ENCODE measurements around the gene VPS35. TPM values are rescaled to one million over a fixed set of nuclear protein-coding genes. Genes with fewer than 3 reads are reported as not detected.

Gene VPS35
- total and polyA plus RNA-seq, 3 experiments from 2014 or later, result 69.2 to 89.8 (median 89.0) TPM

DNA sequence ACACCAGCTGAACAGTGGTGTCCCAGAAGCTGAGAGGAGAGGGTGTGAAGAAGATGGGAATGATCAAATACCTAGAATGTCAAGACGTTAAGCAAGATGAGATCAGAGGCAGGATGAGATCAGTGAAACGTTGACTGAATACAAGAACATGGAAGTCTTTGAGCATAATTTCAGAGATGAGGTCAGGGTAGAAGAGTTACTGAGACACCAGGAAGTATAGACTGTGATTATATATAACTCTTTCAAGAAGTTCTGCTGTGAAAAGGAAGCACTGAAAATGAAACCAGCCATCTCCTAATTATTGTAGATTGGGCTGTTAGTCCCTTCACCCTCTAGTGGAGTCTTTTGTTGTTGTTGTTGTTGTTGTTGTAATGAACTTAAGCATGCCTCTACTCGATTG, 76.9 kb downstream of the VPS35 start:
- Histone ChIP-seq H3K27ac (ENCODE audit: low read depth, low read length) (no peak overlapping the region), H3K36me3 (ENCODE audit: insufficient read depth, low read length) (no peaks in the 10 kb centered on the region), H3K9me3 (ENCODE audit: low read length) (no peaks in the 10 kb centered on the region), H3K27me3 (ENCODE audit: insufficient read depth, low read length, poor library complexity, severe bottlenecking) (no peaks in the 10 kb centered on the region), H3K4me3 (ENCODE audit: low read length) (no peak overlapping the region), H3K4me1 (ENCODE audit: insufficient read depth, low read length) (no peaks in the 10 kb centered on the region)
- Mint-ChIP-seq H3K9me3 (no peaks in the 10 kb centered on the region), H3K27me3 (no peaks in the 10 kb centered on the region), H3K27ac (no peak overlapping the region), H3K36me3 (no peaks in the 10 kb centered on the region), H3K4me1 (peaks cover 0 to 6% (median 2%) of the 10 kb centered on the region in 3 donors), H3K4me3 (no peak overlapping the region)
- no peak for DNase-seq
- ChIA-PET POLR2A (no interaction called here), CTCF (no interaction called here)

DNA sequence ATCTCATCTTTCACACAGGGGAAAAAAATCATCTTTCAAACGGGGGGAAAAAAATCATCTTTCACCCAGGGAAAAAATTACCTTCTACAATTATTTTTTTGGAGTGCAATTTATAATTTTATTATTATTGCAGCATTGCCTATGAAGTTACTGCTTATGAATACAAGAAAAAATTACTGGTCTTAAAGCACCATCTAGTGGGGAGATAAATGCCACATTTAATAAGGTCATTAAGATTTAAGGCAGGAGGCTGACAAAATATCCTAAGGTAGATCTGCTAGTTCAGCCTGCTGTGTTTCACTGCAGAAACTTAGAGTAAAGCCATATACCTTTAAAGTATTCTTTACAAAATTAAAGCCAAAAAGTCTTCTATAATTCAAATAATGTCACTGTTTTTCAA, 81.4 kb downstream of the VPS35 start:
- no peaks in the 10 kb centered on the region for H3K9me3 Mint-ChIP-seq
- Histone ChIP-seq H3K4me1 (ENCODE audit: insufficient read depth, low read length) (no peaks in the 10 kb centered on the region), H3K27ac (ENCODE audit: low read depth, low read length) (no peak overlapping the region), H3K27me3 (ENCODE audit: insufficient read depth, low read length, poor library complexity, severe bottlenecking) (no peaks in the 10 kb centered on the region), H3K9me3 (ENCODE audit: low read length) (no peaks in the 10 kb centered on the region), H3K4me3 (ENCODE audit: low read length) (no peak overlapping the region), H3K36me3 (ENCODE audit: insufficient read depth, low read length) (no peaks in the 10 kb centered on the region)
- no peaks in the 10 kb centered on the region for H3K36me3 Mint-ChIP-seq
- no peaks in the 10 kb centered on the region for H3K27me3 Mint-ChIP-seq
- DNase-seq, result peak in 1 of 5 donors; percentile 24
- no peak overlapping the region for H3K27ac Mint-ChIP-seq
- peaks cover 0 to 1% (median 0%) of the 10 kb centered on the region in 3 donors for H3K4me1 Mint-ChIP-seq
- H3K4me3 Mint-ChIP-seq, result no peak overlapping the region
- POLR2A ChIA-PET, result no interaction called here
- CTCF ChIA-PET, result interaction anchor here (1.2 to 3.0 kb wide), 2 partner anchors 54 to 56 kb away, joined by 3 to 15 read pairs; no protein-coding TSS in a partner anchor

DNA sequence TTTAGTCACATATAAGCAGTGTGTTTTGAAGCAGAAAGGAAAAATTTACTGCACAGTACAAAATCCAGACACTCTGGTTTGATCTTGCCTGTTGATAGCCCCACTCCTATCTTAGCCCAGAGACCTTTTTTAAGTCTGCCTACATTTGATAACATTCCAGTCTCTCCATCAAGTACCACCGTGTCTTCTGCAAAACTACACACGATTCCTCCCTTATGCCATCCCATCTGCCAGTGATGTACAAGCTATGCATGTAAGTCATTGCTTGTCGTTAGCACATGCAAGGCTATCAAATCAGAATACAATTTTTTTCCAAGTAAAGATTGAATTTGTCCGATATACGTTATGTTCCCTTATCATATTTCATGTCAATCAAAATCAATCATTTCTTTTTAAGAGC, 82.7 kb downstream of the VPS35 start:
- POLR2A ChIA-PET, result no interaction called here

More for the DNA sequence above, 82.7 kb downstream of the VPS35 start:
- H3K9me3 ChIP-seq (ENCODE audit: low read length), result no peaks in the 10 kb centered on the region
- no peaks in the 10 kb centered on the region for H3K4me1 ChIP-seq (ENCODE audit: insufficient read depth, low read length)
- Mint-ChIP-seq H3K4me3 (no peak overlapping the region), H3K9me3 (no peaks in the 10 kb centered on the region), H3K4me1 (peaks cover 0 to 5% (median 1%) of the 10 kb centered on the region in 3 donors), H3K36me3 (no peaks in the 10 kb centered on the region), H3K27me3 (no peaks in the 10 kb centered on the region), H3K27ac (no peak overlapping the region)
- no peaks in the 10 kb centered on the region for H3K27me3 ChIP-seq (ENCODE audit: insufficient read depth, low read length, poor library complexity, severe bottlenecking)
- no peak overlapping the region for H3K27ac ChIP-seq (ENCODE audit: low read depth, low read length)
- DNase-seq, result no peak
- no peak overlapping the region for H3K4me3 ChIP-seq (ENCODE audit: low read length)
- CTCF ChIA-PET, result interaction anchor here (0.8 to 3.0 kb wide), 2 partner anchors 12 to 53 kb away, joined by 3 to 15 read pairs; no protein-coding TSS in a partner anchor
- no peaks in the 10 kb centered on the region for H3K36me3 ChIP-seq (ENCODE audit: insufficient read depth, low read length)

Other genes starting within 250 kb of the VPS35 start
- gene SHCBP1, start 67.8 kb downstream of the VPS35 start, total RNA-seq, result 10 to 100 TPM; 35.6 to 38.2 TPM
- 1.1 TPM for gene SHCBP1, start 67.8 kb downstream of the VPS35 start, polyA plus RNA-seq
- 10 to 100 TPM; 56.6 to 56.9 TPM for gene ORC6, start 481 bp upstream of the VPS35 start, total RNA-seq
- gene ORC6, start 481 bp upstream of the VPS35 start, polyA plus RNA-seq, result 1.3 TPM
- gene MYLK3, start 59.2 kb upstream of the VPS35 start, total RNA-seq, result under 1 TPM; 0.20 to 0.47 TPM
- gene MYLK3, start 59.2 kb upstream of the VPS35 start, polyA plus RNA-seq, result not detected
- gene C16orf87, start 142.0 kb upstream of the VPS35 start, total RNA-seq, result 10 to 100 TPM; 22.6 to 22.8 TPM
- 9.1 TPM for gene C16orf87, start 142.0 kb upstream of the VPS35 start, polyA plus RNA-seq
- gene GPT2, start 195.2 kb upstream of the VPS35 start, total RNA-seq, result 10 to 100 TPM; 12.5 to 16.5 TPM
- gene GPT2, start 195.2 kb upstream of the VPS35 start, polyA plus RNA-seq, result 0.79 TPM

Data from CD8-positive, alpha-beta memory T cell (primary cell).